Adrenal gland (tissue), 12 donors: ENCODE data around the gene LANCL2. TPM values are rescaled to one million over a fixed set of nuclear protein-coding genes. Genes with fewer than 3 reads are reported as not detected.
A peak's percentile ranks its signal among the peaks of the same experiment; 100 is the strongest.

ENCODE experiments used
- DNase-seq, 7 donors: peaks; one replicate each; pipeline ENCODE4 v3.0.0-alpha.2; 2019 to 2020
- H3K27ac ChIP-seq, 5 donors: fragments of 200-600 bp; sonication (generic) in 4 of 5; 1 replicate in 3 of 5; 2 replicates in 2 of 5; pipeline versions ENCODE4 v1.5.1 to v1.8.0; 2016 to 2020; ENCODE audit warnings: mild to moderate bottlenecking in 1 of 5
- H3K27me3 ChIP-seq: fragments of 200-600 bp; 2 replicates; pipeline ENCODE4 v1.8.0; 2021
- H3K36me3 ChIP-seq, 2 donors: fragments of 200-600 bp; replicated peaks in 1 of 2; 1 replicate in 1 of 2; 2 replicates in 1 of 2; pipeline versions ENCODE4 v1.5.1 to v1.8.0; 2018 to 2022
- H3K4me1 ChIP-seq, 2 donors: fragments of 200-600 bp; replicated peaks in 1 of 2; 1 replicate in 1 of 2; 2 replicates in 1 of 2; pipeline versions ENCODE4 v1.5.1 to v1.8.0; 2018 to 2021
- H3K4me3 ChIP-seq, 4 donors: fragments of 200-600 bp; sonication (generic) in 3 of 4; one replicate each; pipeline ENCODE4 v1.5.1; 2016 to 2018
- H3K9me3 ChIP-seq, 3 donors: fragments of 200-600 bp; sonication (generic) in 1 of 3; replicated peaks in 1 of 3; 1 replicate in 2 of 3; 2 replicates in 1 of 3; pipeline versions ENCODE4 v1.5.1 to v1.8.0; 2016 to 2021
- CTCF ChIP-seq, 6 experiments: fragments of 450-650 bp in 4 of 6; fragments of 200-600 bp in 2 of 6; sonication (generic) in 1 of 6; IDR thresholded peaks; 1 replicate in 5 of 6; 2 replicates in 1 of 6; pipeline versions ENCODE4 v1.5.1 to v1.8.0; 2016 to 2021; ENCODE audit warnings: antibody characterized with exemption in 6 of 6, mild to moderate bottlenecking in 2 of 6, moderate library complexity in 1 of 6
- POLR2A ChIP-seq, 2 donors: fragments of 450-650 bp; IDR thresholded peaks; one replicate each; pipeline ENCODE4 v1.6.1; 2017; ENCODE audit warnings: antibody characterized with exemption in 2 of 2, mild to moderate bottlenecking in 2 of 2, moderate library complexity in 1 of 2
- WGBS, 4 donors: extraction: QIAGEN DNeasy Blood & Tissue Kit in 2 of 4; methylation state at CpG; one replicate each; pipeline versions ENCODE4 v1.1.5 to v1.1.7; 2013 to 2017; 5-methylcytosine and 5-hydroxymethylcytosine counted together
- intact Hi-C, 2 donors: fragments of 100-400 bp; cut with DNase I; formaldehyde crosslinking; loops; one replicate each; pipeline versions ENCODE4 v1.14.1 to v1.15.0; 2022 to 2023
- polyA plus RNA-seq, 3 donors: library from polyadenylated mRNA; stranded (reverse); fragments of 200-250 nt in 2 of 3; fragments of 350-450 nt in 1 of 3; fragmentation: Illumina TruSeq in 1 of 3; extraction: RNeasy Lipid Tissue Mini Kit (QIAGEN cat#74804) in 1 of 3; gene quantifications; one replicate each; pipeline ENCODE4 v1.2.3, GENCODE V29; 2013 to 2014
- total RNA-seq, 9 donors: library from RNA; depleted of rRNA in 4 of 9; stranded (reverse); fragments of >200 nt in 4 of 9; fragments of 120-200 nt in 1 of 9; fragmentation: NEBNext Ultra II Directional in 1 of 9; extraction: Animal tissue kit (Norgen Biotek cat#: 25700) in 1 of 9; gene quantifications; one replicate each; pipeline versions ENCODE4 v1.1.0 to v1.2.4, GENCODE V29; 2013 to 2023
- donor health status: healthy with polysubstance abuse.
- donor health status: Bipolar disorder and iron deficiency.
- donor health status: DM: yes; HTN: yes; CAD: no.
- donor health status: DM: no; HTN: no; CAD: no.
- donor health status: DM: no; HTN: no; CAD: no.
- donor health status: DM: yes; HTN: yes; CAD: no.

LANCL2 gene
- total and polyA plus RNA-seq, 12 donors: 10.5 to 28.1 (median 18.1) TPM

GRCh38 chr7:55405856-55406541 is 40.9 kb downstream of the LANCL2 start:
- peak in 1 of 7 donors; percentile 27 for DNase-seq
- 55 to 77% (median 62%) methylated on average over 14 to 16 of the region's 16 CpGs for WGBS, 4 donors
- TF ChIP-seq POLR2A (IDR thresholded peaks at IDR 0.05) (no peak), CTCF (IDR thresholded peaks at IDR 0.05) (no peak)
- no peak overlapping the region for H3K4me3 ChIP-seq
- no peaks in the 10 kb centered on the region for H3K4me1 ChIP-seq
- no peaks in the 10 kb centered on the region for H3K9me3 ChIP-seq
- H3K36me3 ChIP-seq: peaks cover 0 to 2% of the 10 kb centered on the region in 2 donors
- intact Hi-C loops: no loop called here
- H3K27ac ChIP-seq: no peak overlapping the region
- H3K27me3 ChIP-seq: no peaks in the 10 kb centered on the region

- intact Hi-C loops: loop anchor here in 1 of 2 donors (5.0 kb wide), 1 partner anchor 127 kb away; no protein-coding TSS in a partner anchor
These were observed 44.5 kb downstream of the LANCL2 start for GRCh38 chr7:55409482-55410225.

GRCh38 chr7:55410667-55411239 is 45.6 kb downstream of the LANCL2 start:
- intact Hi-C loops: loop anchor here in 1 of 2 donors (5.0 kb wide), 1 partner anchor 128 kb away; no protein-coding TSS in a partner anchor
- WGBS, 4 donors: 83 to 91% (median 84%) methylated on average over 4 of the region's 4 CpGs

More at GRCh38 chr7:55409482-55410225, 44.5 kb downstream of the LANCL2 start:
- Histone ChIP-seq H3K9me3 (no peaks in the 10 kb centered on the region), H3K4me3 (no peak overlapping the region), H3K27me3 (no peaks in the 10 kb centered on the region), H3K27ac (no peak overlapping the region), H3K4me1 (no peaks in the 10 kb centered on the region), H3K36me3 (peaks cover 0 to 8% of the 10 kb centered on the region in 2 donors)
- WGBS, 4 donors: 59 to 63% (median 61%) methylated on average over 3 of the region's 3 CpGs
- TF ChIP-seq CTCF (IDR thresholded peaks at IDR 0.05) (no peak), POLR2A (IDR thresholded peaks at IDR 0.05) (no peak)
- peak in 1 of 7 donors; percentile 18 for DNase-seq

More at GRCh38 chr7:55410667-55411239, 45.6 kb downstream of the LANCL2 start:
- DNase-seq: no peak
- no peak for TF ChIP-seq POLR2A (IDR thresholded peaks at IDR 0.05)
- no peak for TF ChIP-seq CTCF (IDR thresholded peaks at IDR 0.05)
- no peaks in the 10 kb centered on the region for H3K9me3 ChIP-seq
- no peaks in the 10 kb centered on the region for H3K27me3 ChIP-seq
- H3K4me3 ChIP-seq: no peak overlapping the region
- no peak overlapping the region for H3K27ac ChIP-seq
- peaks cover 0 to 8% of the 10 kb centered on the region in 2 donors for H3K36me3 ChIP-seq
- no peaks in the 10 kb centered on the region for H3K4me1 ChIP-seq
